Measurements from ENCODE around the gene KIRREL3. TPM values are rescaled to one million over a fixed set of nuclear protein-coding genes. Genes with fewer than 3 reads are reported as not detected.

KIRREL3 gene
- total and polyA plus RNA-seq, 9 of the 15 experiments (the other 6 are each of a cell fraction or from before 2014, with no cell fraction given), result 0.04 to 0.10 TPM; not detected in 7

- no peaks in the 10 kb centered on the region for H3K9me3 ChIP-seq (replicated peaks; ENCODE audit: control insufficient read depth, insufficient read depth, low read depth, low read length)
- no peaks in the 10 kb centered on the region for H3K79me2 ChIP-seq (ENCODE audit: control insufficient read depth, insufficient read depth, low read length)
- no peak overlapping the region for H3K27ac ChIP-seq (ENCODE audit: extremely low read depth, low read depth, low read length)
- no peaks in the 10 kb centered on the region for H3K9me1 ChIP-seq (ENCODE audit: control insufficient read depth, insufficient read depth, low read length)
- H2AFZ ChIP-seq (ENCODE audit: low read depth, low read length), result no peak overlapping the region
- ATAC-seq (no peak), DNase-seq (ENCODE audit: extremely low read depth in 1 of 4, low spot score in 3 of 4) (no peak), FAIRE-seq (no peak)
- intact Hi-C loops (cut with micrococcal nuclease) (no loop called here), in situ Hi-C loops (cut with MboI) (no loop called here)
- H3K27me3 ChIP-seq (ENCODE audit: control insufficient read depth in 2 of 2, insufficient read depth in 2 of 2, low read length in 2 of 2), result peaks cover 20 to 89% of the 10 kb centered on the region in 2 experiments; a peak in 4 of 5 replicates
- H4K20me1 ChIP-seq (replicated peaks; ENCODE audit: control insufficient read depth, insufficient read depth, low read length), result peaks cover under 1% of the 10 kb centered on the region; the same call in 1 of the 2 replicates
- no peak overlapping the region for H3K4me2 ChIP-seq (ENCODE audit: insufficient read depth, low read length)
- CTCF ChIA-PET (ENCODE audit: low intra/inter-chr PET ratio), result no interaction called here
- H3K9ac ChIP-seq (ENCODE audit: insufficient read depth in 1 of 2, low read depth in 2 of 2, low read length in 2 of 2), result no peak overlapping the region
- POLR2A ChIA-PET, result interaction anchor here (0.8 kb wide), 1 partner anchor 19 kb away, joined by 3 read pairs; no protein-coding TSS in a partner anchor
- no TSS peak for BruUV-seq (replicated peaks)
- TF ChIP-seq ZNF347 (CRISPR knock-in tag; IDR thresholded peaks at IDR 0.05; ENCODE audit: low read depth) (no peak), SMARCA4 (IDR thresholded peaks at IDR 0.05) (no peak), TFAP4 (CRISPR knock-in tag; IDR thresholded peaks at IDR 0.05; ENCODE audit: borderline replicate concordance) (no peak), KLF13 (tag; IDR thresholded peaks at IDR 0.05; ENCODE audit: borderline replicate concordance, low read depth) (no peak), CBX3 (IDR thresholded peaks at IDR 0.05; ENCODE audit: borderline replicate concordance in 1 of 2, low read length in 2 of 2) (no peak), KHSRP (IDR thresholded peaks at IDR 0.05) (no peak), ZBTB33 (CRISPR knock-in tag; IDR thresholded peaks at IDR 0.05) (no peak), TEAD1 (CRISPR knock-in tag; IDR thresholded peaks at IDR 0.05) (no peak), FOXA3 (CRISPR knock-in tag; conservative IDR thresholded peaks at IDR 0.05 in 1 of 2, IDR thresholded peaks at IDR 0.05 in 1 of 2) (no peak), KDM4B (IDR thresholded peaks at IDR 0.05; ENCODE audit: borderline replicate concordance in 2 of 2, low read depth in 1 of 2) (no peak), MBD1 (CRISPR knock-in tag; IDR thresholded peaks at IDR 0.05) (no peak), DEAF1 (CRISPR knock-in tag; IDR thresholded peaks at IDR 0.05) (no peak)
- H3K4me1 ChIP-seq (replicated peaks in 1 of 2; ENCODE audit: control insufficient read depth in 2 of 2, insufficient read depth in 2 of 2, low read length in 2 of 2), result no peaks in the 10 kb centered on the region
- 0% methylated on average over 5 of the region's 5 CpGs for WGBS (ENCODE audit: insufficient coverage, low coverage, missing lambda C conversion rate)
- H3K4me3 ChIP-seq, result no peak overlapping the region
- no peaks in the 10 kb centered on the region for H3K36me3 ChIP-seq (ENCODE audit: control insufficient read depth, insufficient read depth, low read length)
Observed at GRCh38 chr11:126464796-126465195, 535.8 kb downstream of the KIRREL3 start.

Measured in K562 (cell line).